ENCODE measurements around the gene CEL. TPM values are rescaled to one million over a fixed set of nuclear protein-coding genes. Genes with fewer than 3 reads are reported as not detected.

Gene CEL
- total RNA-seq, 2 donors from 2014 or later: 0.78 to 5.3 TPM

GRCh38 chr9:133050781-133051180 lies 11.0 kb upstream of the CEL start:
- DNase-seq (ENCODE audit: low spot score): no peak
- Histone ChIP-seq H3K36me3 (peaks cover 49% of the 10 kb centered on the region), H3K27me3 (replicated peaks; ENCODE audit: insufficient read depth) (no peaks in the 10 kb centered on the region), H3K4me3 (no peak overlapping the region), H3K9me3 (no peaks in the 10 kb centered on the region), H3K27ac (no peak overlapping the region), H3K4me1 (ENCODE audit: control insufficient read depth in 1 of 2, low read depth in 2 of 2) (peaks cover 0 to 12% of the 10 kb centered on the region in 2 donors)
- no peak for ATAC-seq (ENCODE audit: insufficient number of reproducible peaks, low FRiP score, low read depth)
- TF ChIP-seq, protein P1, sequence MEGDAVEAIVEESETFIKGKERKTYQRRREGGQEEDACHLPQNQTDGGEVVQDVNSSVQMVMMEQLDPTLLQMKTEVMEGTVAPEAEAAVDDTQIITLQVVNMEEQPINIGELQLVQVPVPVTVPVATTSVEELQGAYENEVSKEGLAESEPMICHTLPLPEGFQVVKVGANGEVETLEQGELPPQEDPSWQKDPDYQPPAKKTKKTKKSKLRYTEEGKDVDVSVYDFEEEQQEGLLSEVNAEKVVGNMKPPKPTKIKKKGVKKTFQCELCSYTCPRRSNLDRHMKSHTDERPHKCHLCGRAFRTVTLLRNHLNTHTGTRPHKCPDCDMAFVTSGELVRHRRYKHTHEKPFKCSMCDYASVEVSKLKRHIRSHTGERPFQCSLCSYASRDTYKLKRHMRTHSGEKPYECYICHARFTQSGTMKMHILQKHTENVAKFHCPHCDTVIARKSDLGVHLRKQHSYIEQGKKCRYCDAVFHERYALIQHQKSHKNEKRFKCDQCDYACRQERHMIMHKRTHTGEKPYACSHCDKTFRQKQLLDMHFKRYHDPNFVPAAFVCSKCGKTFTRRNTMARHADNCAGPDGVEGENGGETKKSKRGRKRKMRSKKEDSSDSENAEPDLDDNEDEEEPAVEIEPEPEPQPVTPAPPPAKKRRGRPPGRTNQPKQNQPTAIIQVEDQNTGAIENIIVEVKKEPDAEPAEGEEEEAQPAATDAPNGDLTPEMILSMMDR (IDR thresholded peaks at IDR 0.05): no peak

DNA sequence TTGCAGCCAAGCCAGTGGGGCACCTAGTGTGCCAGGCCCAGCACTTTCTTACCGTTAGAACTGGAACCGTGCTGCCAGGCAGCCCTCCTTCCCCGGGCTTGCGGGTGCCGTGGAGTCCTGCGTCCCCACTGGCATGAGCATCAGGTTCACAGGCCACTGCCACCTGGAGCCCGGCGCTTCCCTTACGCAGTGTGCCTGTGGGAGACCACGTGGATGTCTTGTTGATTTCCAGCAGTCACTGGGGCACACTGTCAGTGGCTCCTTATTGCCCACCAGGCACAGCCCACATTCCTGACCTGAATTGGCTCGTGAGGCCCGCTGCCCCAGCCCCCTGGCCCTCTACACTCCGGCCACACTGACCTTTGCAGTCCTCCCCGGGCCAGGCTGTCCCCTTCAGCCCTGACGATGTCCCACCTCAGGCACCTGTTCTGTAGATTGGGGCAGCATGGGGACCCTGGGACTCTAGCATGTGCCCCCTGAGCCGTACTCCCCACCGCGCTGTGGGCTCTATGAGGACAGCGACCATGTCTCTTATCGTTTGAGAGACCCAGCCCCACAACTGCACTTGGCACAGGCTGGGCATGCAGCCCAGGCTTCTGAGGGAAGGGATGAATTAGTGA lies 10.4 kb upstream of the CEL start:
- H3K27ac ChIP-seq: no peak overlapping the region
- no peak for DNase-seq (ENCODE audit: low spot score)
- no peak for ATAC-seq (ENCODE audit: insufficient number of reproducible peaks, low FRiP score, low read depth)
- H3K27me3 ChIP-seq (replicated peaks; ENCODE audit: insufficient read depth): no peaks in the 10 kb centered on the region
- TF ChIP-seq, protein P1 (IDR thresholded peaks at IDR 0.05): no peak
- H3K4me1 ChIP-seq (ENCODE audit: control insufficient read depth in 1 of 2, low read depth in 2 of 2): peaks cover 0 to 12% of the 10 kb centered on the region in 2 donors
- H3K4me3 ChIP-seq: no peak overlapping the region
- H3K9me3 ChIP-seq: no peaks in the 10 kb centered on the region
- peaks cover 49% of the 10 kb centered on the region for H3K36me3 ChIP-seq

DNA sequence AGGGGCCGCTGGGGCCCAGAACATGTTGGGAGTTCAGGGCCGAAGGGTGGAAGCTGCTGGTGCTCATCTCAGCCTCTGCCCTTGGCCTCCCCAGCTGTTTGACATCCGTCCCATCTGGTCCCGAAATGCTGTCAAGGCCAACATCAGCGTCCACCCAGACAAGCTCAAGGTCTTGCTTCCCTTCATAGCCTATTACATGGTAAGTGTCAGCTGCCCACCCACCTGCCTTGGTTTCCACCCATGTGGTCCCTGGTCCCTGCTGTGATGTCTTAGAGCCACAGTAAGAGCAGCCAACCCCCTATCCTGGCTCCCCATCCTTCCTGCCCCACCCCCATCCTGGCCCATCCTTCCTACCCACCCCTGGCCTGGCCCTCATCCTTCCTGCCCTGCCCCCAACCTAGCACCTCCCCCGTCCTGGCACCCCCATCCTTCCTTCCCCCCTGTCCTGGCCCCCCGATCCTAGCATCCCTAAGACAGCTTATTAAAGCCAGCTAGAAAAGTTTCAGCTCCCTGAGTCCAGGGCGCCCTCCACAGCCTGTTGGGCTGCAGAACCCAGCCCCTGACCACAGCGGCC lies 9.7 kb upstream of the CEL start:
- peaks cover 0 to 12% of the 10 kb centered on the region in 2 donors for H3K4me1 ChIP-seq (ENCODE audit: control insufficient read depth in 1 of 2, low read depth in 2 of 2)
- no peak overlapping the region for H3K4me3 ChIP-seq
- TF ChIP-seq, protein P1 (IDR thresholded peaks at IDR 0.05): no peak
- DNase-seq (ENCODE audit: low spot score) (no peak), ATAC-seq (ENCODE audit: insufficient number of reproducible peaks, low FRiP score, low read depth) (no peak)
- no peaks in the 10 kb centered on the region for H3K27me3 ChIP-seq (replicated peaks; ENCODE audit: insufficient read depth)
- no peaks in the 10 kb centered on the region for H3K9me3 ChIP-seq
- peaks cover 47% of the 10 kb centered on the region for H3K36me3 ChIP-seq
- H3K27ac ChIP-seq: no peak overlapping the region

DNA sequence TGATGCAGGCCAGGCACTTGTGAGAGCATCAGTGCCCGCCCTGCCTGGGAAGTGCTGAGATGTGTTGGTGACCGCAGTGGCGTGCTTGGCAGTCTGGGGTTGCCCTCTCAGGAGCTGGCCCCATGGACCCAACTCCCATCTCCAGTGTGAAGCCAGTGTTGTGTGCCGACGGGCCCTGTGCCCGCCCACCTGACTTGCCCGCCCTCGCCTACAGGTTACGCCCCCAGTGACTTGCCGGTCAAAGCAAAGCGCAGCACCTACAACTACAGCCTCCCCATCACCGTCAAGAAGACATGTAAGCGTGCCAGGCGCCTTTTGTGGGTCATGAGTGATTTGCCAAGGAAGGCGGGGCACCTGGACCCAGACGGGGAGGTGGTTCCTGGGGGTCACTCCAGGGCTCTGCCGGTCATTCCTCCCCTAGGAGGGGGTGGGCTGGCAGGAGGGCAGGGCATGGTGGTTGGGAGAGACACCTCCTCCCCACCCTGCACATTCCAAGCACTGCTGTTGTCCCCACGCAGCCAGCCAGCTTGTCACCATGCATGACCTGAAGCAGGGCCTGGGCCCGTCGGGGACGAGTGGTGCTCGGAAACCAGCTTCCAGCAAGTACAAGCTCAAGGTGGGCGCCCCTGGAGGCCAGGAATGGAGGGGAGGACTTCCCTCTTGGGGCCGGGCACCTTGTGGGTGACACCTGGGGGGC lies 7.4 kb upstream of the CEL start:
- Histone ChIP-seq H3K27me3 (replicated peaks; ENCODE audit: insufficient read depth) (no peaks in the 10 kb centered on the region), H3K27ac (no peak overlapping the region), H3K9me3 (no peaks in the 10 kb centered on the region), H3K4me3 (no peak overlapping the region), H3K36me3 (peaks cover 52% of the 10 kb centered on the region), H3K4me1 (ENCODE audit: control insufficient read depth in 1 of 2, low read depth in 2 of 2) (peaks cover 0 to 12% of the 10 kb centered on the region in 2 donors)
- ATAC-seq (ENCODE audit: insufficient number of reproducible peaks, low FRiP score, low read depth): no peak
- no peak for DNase-seq (ENCODE audit: low spot score)
- TF ChIP-seq, protein P1 (IDR thresholded peaks at IDR 0.05): no peak

DNA sequence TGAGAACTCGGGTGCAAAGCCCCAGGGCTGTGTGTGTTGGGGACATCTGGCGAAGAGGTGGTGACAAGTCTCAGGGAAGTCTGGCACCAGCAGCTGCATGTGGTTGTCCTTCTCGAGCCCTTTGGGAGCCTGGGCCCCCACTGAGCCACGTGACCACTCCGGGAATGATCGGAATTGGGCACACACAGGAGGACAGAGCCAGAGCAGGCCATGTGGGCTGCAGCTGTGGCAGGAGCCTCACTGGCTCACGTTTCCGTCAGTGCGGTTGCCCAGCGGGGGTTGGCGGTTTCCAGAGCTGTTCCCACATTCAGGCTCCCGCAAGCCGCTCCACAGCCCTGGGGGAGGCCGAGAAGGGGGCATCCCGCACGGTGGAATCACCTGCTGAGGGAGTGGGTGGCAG lies 6.8 kb upstream of the CEL start:
- peaks cover 52% of the 10 kb centered on the region for H3K36me3 ChIP-seq
- TF ChIP-seq, protein P1 (IDR thresholded peaks at IDR 0.05): no peak
- H3K27me3 ChIP-seq (replicated peaks; ENCODE audit: insufficient read depth): no peaks in the 10 kb centered on the region
- no peak overlapping the region for H3K4me3 ChIP-seq
- ATAC-seq (ENCODE audit: insufficient number of reproducible peaks, low FRiP score, low read depth) (no peak), DNase-seq (ENCODE audit: low spot score) (no peak)
- peaks cover 0 to 12% of the 10 kb centered on the region in 2 donors for H3K4me1 ChIP-seq (ENCODE audit: control insufficient read depth in 1 of 2, low read depth in 2 of 2)
- no peak overlapping the region for H3K27ac ChIP-seq
- H3K9me3 ChIP-seq: no peaks in the 10 kb centered on the region

All from thoracic aorta (tissue), 2 donors.